SK-N-SH treated with all-trans-retinoic acid at 6 μM for 48 hours (cell line): Measurements from ENCODE around the gene ZNF239.

Experiments used
- ATAC-seq: fragments of 200-7000 bp; cut with Tn5 transposase; 3 replicates; pipeline ENCODE4 v1.9.1; 2020; ENCODE audit warnings: mild to moderate bottlenecking, moderate library complexity
- ARNTL ChIP-seq: fragments of 450-650 bp; formaldehyde crosslinking; IDR thresholded peaks from 2 replicates; pipeline ENCODE4 v1.5.0; 2020; ENCODE audit warnings: low read depth, mild to moderate bottlenecking, moderate library complexity, borderline replicate concordance
- BACH2 ChIP-seq: fragments of 250-450 bp; sonication (Bioruptor Pico); IDR thresholded peaks from 2 replicates; pipeline ENCODE4 v1.9.0; 2021; ENCODE audit warnings: mild to moderate bottlenecking, borderline replicate concordance
- CSDC2 ChIP-seq: fragments of 250-450 bp; sonication (Bioruptor Pico); IDR thresholded peaks from 2 replicates; pipeline ENCODE4 v1.5.0; 2020; ENCODE audit warnings: mild to moderate bottlenecking, moderate library complexity
- CSRNP3 ChIP-seq: fragments of 250-450 bp; sonication (Bioruptor Pico); IDR thresholded peaks from 2 replicates; pipeline ENCODE4 v1.5.1; 2021; ENCODE audit warnings: mild to moderate bottlenecking, moderate library complexity
- ESRRG ChIP-seq: fragments of 250-450 bp; sonication (Bioruptor Pico); IDR thresholded peaks from 2 replicates; pipeline ENCODE4 v1.6.1; 2021; ENCODE audit warnings: mild to moderate bottlenecking
- GLIS3 ChIP-seq: fragments of 250-450 bp; sonication (Bioruptor Pico); IDR thresholded peaks from 2 replicates; pipeline ENCODE4 v1.5.0; 2020; ENCODE audit warnings: mild to moderate bottlenecking, moderate library complexity
- ISL1 ChIP-seq: fragments of 250-450 bp; sonication (Bioruptor Pico); IDR thresholded peaks from 2 replicates; pipeline ENCODE4 v2.1.2; 2022; ENCODE audit warnings: mild to moderate bottlenecking, moderate library complexity
- OSR1 ChIP-seq: fragments of 250-450 bp; sonication (Bioruptor Pico); IDR thresholded peaks from 2 replicates; pipeline ENCODE4 v1.8.0; 2022; ENCODE audit warnings: moderate library complexity, mild to moderate bottlenecking, inconsistent platforms
- PATZ1 ChIP-seq: fragments of 250-450 bp; sonication (Bioruptor Pico); IDR thresholded peaks from 2 replicates; pipeline ENCODE4 v1.8.0; 2020; ENCODE audit warnings: mild to moderate bottlenecking, moderate library complexity, borderline replicate concordance
- POU6F1 ChIP-seq: fragments of 250-450 bp; sonication (Bioruptor Pico); IDR thresholded peaks from 2 replicates; pipeline ENCODE4 v1.8.0; 2021; ENCODE audit warnings: low read depth, mild to moderate bottlenecking, moderate library complexity, borderline replicate concordance
- PPARA ChIP-seq: fragments of 250-450 bp; sonication (Bioruptor Pico); IDR thresholded peaks from 2 replicates; pipeline ENCODE4 v1.5.0; 2020; ENCODE audit warnings: mild to moderate bottlenecking, borderline replicate concordance
- RARB ChIP-seq: fragments of 250-450 bp; sonication (Bioruptor Pico); IDR thresholded peaks from 2 replicates; pipeline ENCODE4 v1.8.0; 2021; ENCODE audit warnings: mild to moderate bottlenecking, moderate library complexity
- SNAI2 ChIP-seq: fragments of 250-450 bp; sonication (Bioruptor Pico); IDR thresholded peaks from 2 replicates; pipeline ENCODE4 v1.5.0; 2020; ENCODE audit warnings: mild to moderate bottlenecking, moderate library complexity
- TCF4 ChIP-seq: fragments of 250-450 bp; sonication (Bioruptor Pico); IDR thresholded peaks from 2 replicates; pipeline ENCODE4 v1.8.0; 2021; ENCODE audit warnings: mild to moderate bottlenecking, moderate library complexity, borderline replicate concordance
- TOX ChIP-seq: fragments of 250-450 bp; sonication (Bioruptor Pico); IDR thresholded peaks from 2 replicates; pipeline ENCODE4 v1.8.0; 2021; ENCODE audit warnings: mild to moderate bottlenecking, moderate library complexity, borderline replicate concordance
- TSHZ2 ChIP-seq: fragments of 250-450 bp; sonication (Bioruptor Pico); IDR thresholded peaks from 2 replicates; pipeline ENCODE4 v1.5.0; 2020; ENCODE audit warnings: mild to moderate bottlenecking, moderate library complexity
- ZC3H10 ChIP-seq: fragments of 250-450 bp; sonication (Bioruptor Pico); IDR thresholded peaks from 2 replicates; pipeline ENCODE4 v1.5.1; 2021; ENCODE audit warnings: mild to moderate bottlenecking, moderate library complexity
- ZFP3 ChIP-seq: fragments of 250-450 bp; sonication (Bioruptor Pico); IDR thresholded peaks from 2 replicates; pipeline ENCODE4 v1.5.0; 2020; ENCODE audit warnings: mild to moderate bottlenecking, moderate library complexity
- ZFP30 ChIP-seq: fragments of 450-650 bp; formaldehyde crosslinking; IDR thresholded peaks from 2 replicates; pipeline ENCODE4 v1.5.0; 2022; ENCODE audit warnings: mild to moderate bottlenecking, moderate library complexity
- ZNF565 ChIP-seq: fragments of 450-650 bp; formaldehyde crosslinking; conservative IDR thresholded peaks from 2 replicates; pipeline ENCODE4 v1.5.0; 2020; ENCODE audit warnings: low read depth, mild to moderate bottlenecking, moderate library complexity
- ZNF70 ChIP-seq: fragments of 450-650 bp; formaldehyde crosslinking; IDR thresholded peaks from 2 replicates; pipeline ENCODE4 v1.5.0; 2020; ENCODE audit warnings: mild to moderate bottlenecking, moderate library complexity
- ZNF8 ChIP-seq: fragments of 450-650 bp; formaldehyde crosslinking; IDR thresholded peaks from 2 replicates; pipeline ENCODE4 v1.5.0; 2020; ENCODE audit warnings: mild to moderate bottlenecking, moderate library complexity

Gene ZNF239

GRCh38 chr10:43576580-43576979, 2.2 kb upstream of the ZNF239 start (continued):
- TF ChIP-seq ISL1 (CRISPR knock-in tag) (no peak), OSR1 (CRISPR knock-in tag) (no peak)
- TF ChIP-seq, all 23 proteins: peak for 0

GRCh38 chr10:43576062-43576461, 1.6 kb upstream of the ZNF239 start:
- TF ChIP-seq TCF4 (CRISPR knock-in tag) (no peak), TSHZ2 (no peak), GLIS3 (CRISPR knock-in tag) (no peak), BACH2 (no peak), POU6F1 (CRISPR knock-in tag) (no peak), RARB (CRISPR knock-in tag) (no peak), ISL1 (CRISPR knock-in tag) (no peak), ZC3H10 (CRISPR knock-in tag) (no peak), ESRRG (CRISPR knock-in tag) (no peak), ZNF565 (no peak), CSRNP3 (no peak), PPARA (no peak), OSR1 (CRISPR knock-in tag) (no peak), CSDC2 (CRISPR knock-in tag) (no peak), ARNTL (no peak), ZNF70 (CRISPR knock-in tag) (no peak), TOX (CRISPR knock-in tag) (no peak), ZFP30 (no peak), SNAI2 (CRISPR knock-in tag) (no peak), ZNF8 (CRISPR knock-in tag) (no peak)

GRCh38 chr10:43574906-43575305, 490 bp upstream of the ZNF239 start:
- TF ChIP-seq TCF4 (CRISPR knock-in tag): no peak
- no peak for TF ChIP-seq ZFP3 (CRISPR knock-in tag)
- no peak for ATAC-seq

More at GRCh38 chr10:43576062-43576461, 1.6 kb upstream of the ZNF239 start:
- no peak for ATAC-seq

GRCh38 chr10:43573250-43574000, 991 bp downstream of the ZNF239 start:
- no peak for TF ChIP-seq TOX (CRISPR knock-in tag)
- no peak for TF ChIP-seq PATZ1
- no peak for TF ChIP-seq ZNF8 (CRISPR knock-in tag)
- no peak for TF ChIP-seq CSDC2 (CRISPR knock-in tag)
- TF ChIP-seq PPARA: no peak
- TF ChIP-seq ZC3H10 (CRISPR knock-in tag): no peak
- TF ChIP-seq ISL1 (CRISPR knock-in tag): no peak
- TF ChIP-seq ARNTL: no peak
- TF ChIP-seq POU6F1 (CRISPR knock-in tag): no peak
- TF ChIP-seq TSHZ2: no peak
- TF ChIP-seq SNAI2 (CRISPR knock-in tag): no peak
- no peak for TF ChIP-seq ZFP30
- no peak for TF ChIP-seq RARB (CRISPR knock-in tag)
- ATAC-seq: peak; percentile 15
